SK-N-SH (cell line): Measurements from ENCODE around the gene SIGLEC15.
"Not testable (repeated sequence)": the region's sequence is repeated elsewhere in the genome, so short reads cannot be mapped to it uniquely, and the experiment has no call there.

Experiments used
- CHD2 ChIP-seq: fragments of 150-350 bp; IDR thresholded peaks from 2 replicates; pipeline ENCODE4 v1.6.1; 2018; ENCODE audit warnings: low read length; ENCODE audit not compliant: partially characterized antibody
- ELF1 ChIP-seq: IDR thresholded peaks from 2 replicates; pipeline ENCODE4 v1.4.0; 2012
- EP300 ChIP-seq, 2 experiments: IDR thresholded peaks; 2 replicates each; pipeline versions ENCODE4 v1.4.0 to v1.6.1; 2012; ENCODE audit warnings: borderline replicate concordance in 1 of 2, low read depth in 1 of 2, low read length in 1 of 2
- FOXJ3 ChIP-seq: sonication (generic); formaldehyde crosslinking; IDR thresholded peaks from 2 replicates; pipeline ENCODE4 v1.5.1; 2020; ENCODE audit warnings: mild to moderate bottlenecking, missing genetic modification reagents
- FOXM1 ChIP-seq: IDR thresholded peaks from 2 replicates; pipeline ENCODE4 v1.4.0; 2012; ENCODE audit warnings: low read depth, mild to moderate bottlenecking
- GABPA ChIP-seq: IDR thresholded peaks from 2 replicates; pipeline ENCODE4 v1.4.0; 2012; ENCODE audit warnings: low read depth, mild to moderate bottlenecking
- GATA2 ChIP-seq: sonication (generic); formaldehyde crosslinking; IDR thresholded peaks from 2 replicates; pipeline ENCODE4 v1.5.0; 2020; ENCODE audit warnings: mild to moderate bottlenecking, missing genetic modification reagents
- RFX5 ChIP-seq: IDR thresholded peaks from 2 replicates; pipeline ENCODE4 v1.6.1; 2012; ENCODE audit warnings: mild to moderate bottlenecking, improper control_type of control experiment, low read length
- SIN3A ChIP-seq: IDR thresholded peaks from 2 replicates; pipeline ENCODE4 v1.6.1; 2012; ENCODE audit warnings: low read depth, mild to moderate bottlenecking, low read length, moderate library complexity, borderline replicate concordance
- TEAD4 ChIP-seq: IDR thresholded peaks from 2 replicates; pipeline ENCODE4 v1.4.0; 2012; ENCODE audit warnings: mild to moderate bottlenecking, borderline replicate concordance; ENCODE audit not compliant: insufficient read depth
- USF2 ChIP-seq: fragments of 150-350 bp; IDR thresholded peaks from 2 replicates; pipeline ENCODE4 v1.6.1; 2017; ENCODE audit warnings: antibody characterized with exemption, low read length, low read depth, borderline replicate concordance
- YY1 ChIP-seq: IDR thresholded peaks from 2 replicates; pipeline ENCODE4 v1.4.0; 2012; ENCODE audit warnings: low read depth, mild to moderate bottlenecking
- TF ChIP-seq, protein P1 (sequence below): fragments of 200-600 bp; sonication (generic); IDR thresholded peaks from 2 replicates; pipeline ENCODE4 v1.6.1; 2017; ENCODE audit warnings: antibody characterized with exemption, mild to moderate bottlenecking, moderate library complexity
- TF ChIP-seq, protein P2 (sequence below): IDR thresholded peaks from 2 replicates; pipeline ENCODE4 v1.6.1; 2012; ENCODE audit warnings: mild to moderate bottlenecking, low read depth, low read length, moderate library complexity

- TF ChIP-seq, protein P1, sequence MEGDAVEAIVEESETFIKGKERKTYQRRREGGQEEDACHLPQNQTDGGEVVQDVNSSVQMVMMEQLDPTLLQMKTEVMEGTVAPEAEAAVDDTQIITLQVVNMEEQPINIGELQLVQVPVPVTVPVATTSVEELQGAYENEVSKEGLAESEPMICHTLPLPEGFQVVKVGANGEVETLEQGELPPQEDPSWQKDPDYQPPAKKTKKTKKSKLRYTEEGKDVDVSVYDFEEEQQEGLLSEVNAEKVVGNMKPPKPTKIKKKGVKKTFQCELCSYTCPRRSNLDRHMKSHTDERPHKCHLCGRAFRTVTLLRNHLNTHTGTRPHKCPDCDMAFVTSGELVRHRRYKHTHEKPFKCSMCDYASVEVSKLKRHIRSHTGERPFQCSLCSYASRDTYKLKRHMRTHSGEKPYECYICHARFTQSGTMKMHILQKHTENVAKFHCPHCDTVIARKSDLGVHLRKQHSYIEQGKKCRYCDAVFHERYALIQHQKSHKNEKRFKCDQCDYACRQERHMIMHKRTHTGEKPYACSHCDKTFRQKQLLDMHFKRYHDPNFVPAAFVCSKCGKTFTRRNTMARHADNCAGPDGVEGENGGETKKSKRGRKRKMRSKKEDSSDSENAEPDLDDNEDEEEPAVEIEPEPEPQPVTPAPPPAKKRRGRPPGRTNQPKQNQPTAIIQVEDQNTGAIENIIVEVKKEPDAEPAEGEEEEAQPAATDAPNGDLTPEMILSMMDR: peak; percentile 22; the same call in 1 of the 2 replicates
- TF ChIP-seq CHD2; GABPA; YY1; USF2; TEAD4; GATA2 (CRISPR knock-in tag); FOXM1; SIN3A; EP300 (IDR thresholded peaks at IDR 0.05; ENCODE audit: borderline replicate concordance in 1 of 2, low read depth in 1 of 2, low read length in 1 of 2); ELF1; RFX5; FOXJ3 (CRISPR knock-in tag): not testable (repeated sequence)
- TF ChIP-seq, protein P2, sequence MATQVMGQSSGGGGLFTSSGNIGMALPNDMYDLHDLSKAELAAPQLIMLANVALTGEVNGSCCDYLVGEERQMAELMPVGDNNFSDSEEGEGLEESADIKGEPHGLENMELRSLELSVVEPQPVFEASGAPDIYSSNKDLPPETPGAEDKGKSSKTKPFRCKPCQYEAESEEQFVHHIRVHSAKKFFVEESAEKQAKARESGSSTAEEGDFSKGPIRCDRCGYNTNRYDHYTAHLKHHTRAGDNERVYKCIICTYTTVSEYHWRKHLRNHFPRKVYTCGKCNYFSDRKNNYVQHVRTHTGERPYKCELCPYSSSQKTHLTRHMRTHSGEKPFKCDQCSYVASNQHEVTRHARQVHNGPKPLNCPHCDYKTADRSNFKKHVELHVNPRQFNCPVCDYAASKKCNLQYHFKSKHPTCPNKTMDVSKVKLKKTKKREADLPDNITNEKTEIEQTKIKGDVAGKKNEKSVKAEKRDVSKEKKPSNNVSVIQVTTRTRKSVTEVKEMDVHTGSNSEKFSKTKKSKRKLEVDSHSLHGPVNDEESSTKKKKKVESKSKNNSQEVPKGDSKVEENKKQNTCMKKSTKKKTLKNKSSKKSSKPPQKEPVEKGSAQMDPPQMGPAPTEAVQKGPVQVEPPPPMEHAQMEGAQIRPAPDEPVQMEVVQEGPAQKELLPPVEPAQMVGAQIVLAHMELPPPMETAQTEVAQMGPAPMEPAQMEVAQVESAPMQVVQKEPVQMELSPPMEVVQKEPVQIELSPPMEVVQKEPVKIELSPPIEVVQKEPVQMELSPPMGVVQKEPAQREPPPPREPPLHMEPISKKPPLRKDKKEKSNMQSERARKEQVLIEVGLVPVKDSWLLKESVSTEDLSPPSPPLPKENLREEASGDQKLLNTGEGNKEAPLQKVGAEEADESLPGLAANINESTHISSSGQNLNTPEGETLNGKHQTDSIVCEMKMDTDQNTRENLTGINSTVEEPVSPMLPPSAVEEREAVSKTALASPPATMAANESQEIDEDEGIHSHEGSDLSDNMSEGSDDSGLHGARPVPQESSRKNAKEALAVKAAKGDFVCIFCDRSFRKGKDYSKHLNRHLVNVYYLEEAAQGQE: not testable (repeated sequence)
Observed at GRCh38 chr18:45807144-45807543, 18.3 kb upstream of the SIGLEC15 start.
